HG03342 (cell line): ENCODE results near the gene AWAT2.

Experiments used
- ATAC-seq: cut with Tn5 transposase; IDR thresholded peaks from one replicate; pipeline ENCODE4 v1.9.1; 2021; ENCODE audit warnings: mild to moderate bottlenecking, moderate library complexity; ENCODE audit not compliant: unreplicated experiment

The AWAT2 gene

GRCh38 chrX:70042399-70043371, 7.1 kb downstream of the AWAT2 start:
- no peak for ATAC-seq

- no peak for ATAC-seq
Measured at GRCh38 chrX:70041993-70042392, 7.7 kb downstream of the AWAT2 start.

- ATAC-seq = no peak
Measured at GRCh38 chrX:70039758-70040157, 10.0 kb downstream of the AWAT2 start.

- ATAC-seq = no peak
Measured at GRCh38 chrX:70038951-70039350, 10.8 kb downstream of the AWAT2 start.

GRCh38 chrX:70038515-70038914, 11.2 kb downstream of the AWAT2 start:
- no peak for ATAC-seq

GRCh38 chrX:70034646-70035045, 15.1 kb downstream of the AWAT2 start:
- ATAC-seq = no peak

- ATAC-seq = no peak
Measured at GRCh38 chrX:70033348-70034051, 16.2 kb downstream of the AWAT2 start.

- no peak for ATAC-seq
Measured at GRCh38 chrX:70032792-70033191, 16.9 kb downstream of the AWAT2 start.

- peak; percentile 71 for ATAC-seq
Measured at GRCh38 chrX:70030301-70030767, 19.4 kb downstream of the AWAT2 start.

GRCh38 chrX:70029863-70030262, 19.9 kb downstream of the AWAT2 start:
- no peak for ATAC-seq

- no peak for ATAC-seq
Measured at GRCh38 chrX:70026851-70027200, 22.9 kb downstream of the AWAT2 start.

- no peak for ATAC-seq
Measured at GRCh38 chrX:70026112-70026850, 23.5 kb downstream of the AWAT2 start.

- no peak for ATAC-seq
Measured at GRCh38 chrX:70025464-70025863, 24.3 kb downstream of the AWAT2 start.

- no peak for ATAC-seq
Measured at GRCh38 chrX:70022616-70023015, 27.1 kb downstream of the AWAT2 start.

- ATAC-seq = no peak
Measured at GRCh38 chrX:70016513-70016912, 33.2 kb downstream of the AWAT2 start.

GRCh38 chrX:70013466-70014381, 36.0 kb downstream of the AWAT2 start:
- ATAC-seq = no peak

- ATAC-seq = no peak
Measured at GRCh38 chrX:70012756-70013155, 37.0 kb downstream of the AWAT2 start.

GRCh38 chrX:70009970-70010369, 39.8 kb downstream of the AWAT2 start:
- ATAC-seq = no peak

GRCh38 chrX:70009049-70009448, 40.7 kb downstream of the AWAT2 start:
- ATAC-seq = no peak

GRCh38 chrX:70007946-70008345, 41.8 kb downstream of the AWAT2 start:
- ATAC-seq = no peak
